Measurements from ENCODE around the gene REM2. TPM values are rescaled to one million over a fixed set of nuclear protein-coding genes. Genes with fewer than 3 reads are reported as not detected.

REM2 gene
- total RNA-seq, 1 experiment from 2014 or later = 0.47 TPM

DNA sequence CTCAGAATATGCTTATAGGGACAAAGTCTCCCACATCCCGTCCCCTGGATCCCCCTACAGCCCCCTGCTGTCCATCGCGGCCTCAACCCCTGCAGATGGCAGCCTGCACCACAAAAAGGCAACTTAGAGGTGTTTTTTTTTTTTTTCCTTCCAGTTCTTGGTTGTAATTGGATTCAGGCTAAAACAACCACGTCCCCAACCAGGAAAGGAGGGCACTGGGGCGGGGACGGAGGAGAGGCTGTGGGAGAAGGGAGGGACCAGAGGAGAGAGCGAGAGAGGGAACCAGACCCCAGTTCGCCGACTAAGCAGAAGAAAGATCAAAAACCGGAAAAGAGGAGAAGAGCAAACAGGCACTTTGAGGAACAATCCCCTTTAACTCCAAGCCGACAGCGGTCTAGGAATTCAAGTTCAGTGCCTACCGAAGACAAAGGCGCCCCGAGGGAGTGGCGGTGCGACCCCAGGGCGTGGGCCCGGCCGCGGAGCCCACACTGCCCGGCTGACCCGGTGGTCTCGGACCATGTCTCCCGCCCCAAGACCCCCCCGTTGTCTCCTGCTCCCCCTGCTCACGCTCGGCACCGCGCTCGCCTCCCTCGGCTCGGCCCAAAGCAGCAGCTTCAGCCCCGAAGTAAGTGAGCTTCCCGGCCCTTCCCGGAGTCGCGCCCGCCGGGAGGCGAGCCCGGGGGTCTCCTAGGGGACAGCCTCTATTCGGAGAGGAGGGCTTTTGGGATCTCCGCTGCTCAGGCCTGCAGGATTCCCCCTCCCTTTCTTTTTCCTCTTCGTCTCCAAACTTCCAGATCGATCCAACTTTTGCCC lies 46.5 kb upstream of the REM2 start, which contains the start of gene MMP14:
TSS of gene MMP14 (plus strand) at position 285 of the 813 bp plus-strand sequence. CDS start at position 518, 233 bp downstream.
- CTCF ChIA-PET = interaction anchor here (1.0 to 1.3 kb wide), 2 partner anchors 16 to 18 kb away, joined by 3 to 4 read pairs; no protein-coding TSS in a partner anchor
- Histone ChIP-seq H4K20me1 (ENCODE audit: insufficient read depth) (no peaks in the 10 kb centered on the region), H3K9me3 (ENCODE audit: control insufficient read depth in 1 of 2, insufficient read depth in 1 of 2, low read depth in 1 of 2, low read length in 2 of 2) (no peaks in the 10 kb centered on the region), H3K36me3 (ENCODE audit: control insufficient read depth in 1 of 2, insufficient read depth in 2 of 2, low read length in 2 of 2) (peaks cover 14 to 15% of the 10 kb centered on the region in 2 experiments), H3K9ac (ENCODE audit: low read length) (peak within 1 kb of the TSS; percentile 70), H3K4me3 (replicated peaks in 1 of 2; ENCODE audit: low read depth in 1 of 2, low read length in 2 of 2) (peak within 1 kb of the TSS; percentile 56 to 62), H3K27me3 (ENCODE audit: insufficient read depth, low read length) (no peaks in the 10 kb centered on the region), H3K9me2 (ENCODE audit: insufficient read depth) (no peaks in the 10 kb centered on the region), H3K4me1 (ENCODE audit: control insufficient read depth in 1 of 2, insufficient read depth in 2 of 2, low read length in 2 of 2) (peaks cover 0 to 14% of the 10 kb centered on the region in 2 experiments; a peak in 1 of 4 replicates), H3K4me2 (ENCODE audit: low read length) (peak within 1 kb of the TSS; percentile 80), H3K27ac (ENCODE audit: low read depth, low read length) (peak within 1 kb of the TSS; percentile 48; the same call in 1 of the 2 replicates), H2AFZ (ENCODE audit: low read depth, low read length, poor library complexity, severe bottlenecking) (peak within 1 kb of the TSS; percentile 61), H3K79me2 (ENCODE audit: insufficient read depth, low read length) (no peaks in the 10 kb centered on the region; the same call in 1 of the 2 replicates)
- intact Hi-C loops (cut with micrococcal nuclease) = no loop called here
- BruUV-seq (replicated peaks) = no TSS peak
- RAD21 ChIA-PET (ENCODE audit: low non-redundant PET in 1 of 2, low total read pairs in 2 of 2, uncharacterized antibody in 2 of 2, unreplicated experiment in 2 of 2) = no interaction called here
- DNase-seq (ENCODE audit: low read depth, low spot score) = no peak
- POLR2A ChIA-PET = no interaction called here
- TF ChIP-seq SRF (IDR thresholded peaks at IDR 0.05; ENCODE audit: low read depth) (no peak), RAD21 (IDR thresholded peaks at IDR 0.05; ENCODE audit: low read depth) (no peak; the same call in 1 of the 2 replicates), REST (IDR thresholded peaks at IDR 0.05; ENCODE audit: low read depth) (no peak), FOSL1 (IDR thresholded peaks at IDR 0.05; ENCODE audit: low read depth) (no peak), TCF7L2 (IDR thresholded peaks at IDR 0.05; ENCODE audit: borderline replicate concordance, extremely low read depth, insufficient read depth, insufficient read length) (no peak), CBX3 (IDR thresholded peaks at IDR 0.05; ENCODE audit: low read depth) (no peak), EZH2 (IDR thresholded peaks at IDR 0.05) (no peak), JUND (IDR thresholded peaks at IDR 0.05) (no peak), ZFX (IDR thresholded peaks at IDR 0.05) (no peak), POLR2AphosphoS5 (IDR thresholded peaks at IDR 0.05; ENCODE audit: low read depth, low read length) (peak; percentile 41; the same call in 1 of the 2 replicates), ZNF274 (IDR thresholded peaks at IDR 0.05; ENCODE audit: low read depth, low read length) (no peak), CEBPB (IDR thresholded peaks at IDR 0.05; ENCODE audit: low read depth) (no peak)
- TF ChIP-seq, protein P1, sequence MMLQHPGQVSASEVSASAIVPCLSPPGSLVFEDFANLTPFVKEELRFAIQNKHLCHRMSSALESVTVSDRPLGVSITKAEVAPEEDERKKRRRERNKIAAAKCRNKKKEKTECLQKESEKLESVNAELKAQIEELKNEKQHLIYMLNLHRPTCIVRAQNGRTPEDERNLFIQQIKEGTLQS (IDR thresholded peaks at IDR 0.05) = no peak
- TF ChIP-seq, protein P2, sequence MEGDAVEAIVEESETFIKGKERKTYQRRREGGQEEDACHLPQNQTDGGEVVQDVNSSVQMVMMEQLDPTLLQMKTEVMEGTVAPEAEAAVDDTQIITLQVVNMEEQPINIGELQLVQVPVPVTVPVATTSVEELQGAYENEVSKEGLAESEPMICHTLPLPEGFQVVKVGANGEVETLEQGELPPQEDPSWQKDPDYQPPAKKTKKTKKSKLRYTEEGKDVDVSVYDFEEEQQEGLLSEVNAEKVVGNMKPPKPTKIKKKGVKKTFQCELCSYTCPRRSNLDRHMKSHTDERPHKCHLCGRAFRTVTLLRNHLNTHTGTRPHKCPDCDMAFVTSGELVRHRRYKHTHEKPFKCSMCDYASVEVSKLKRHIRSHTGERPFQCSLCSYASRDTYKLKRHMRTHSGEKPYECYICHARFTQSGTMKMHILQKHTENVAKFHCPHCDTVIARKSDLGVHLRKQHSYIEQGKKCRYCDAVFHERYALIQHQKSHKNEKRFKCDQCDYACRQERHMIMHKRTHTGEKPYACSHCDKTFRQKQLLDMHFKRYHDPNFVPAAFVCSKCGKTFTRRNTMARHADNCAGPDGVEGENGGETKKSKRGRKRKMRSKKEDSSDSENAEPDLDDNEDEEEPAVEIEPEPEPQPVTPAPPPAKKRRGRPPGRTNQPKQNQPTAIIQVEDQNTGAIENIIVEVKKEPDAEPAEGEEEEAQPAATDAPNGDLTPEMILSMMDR (IDR thresholded peaks at IDR 0.05 in 2 of 3, conservative IDR thresholded peaks at IDR 0.05 in 1 of 3; ENCODE audit: borderline replicate concordance in 1 of 3, insufficient read depth in 1 of 3, low read depth in 2 of 3, low read length in 2 of 3) = 0 out of 6 replicates have a peak, but pooled peaks of 2 of the 3 experiments have one; percentile 3 to 12
- peak; percentile 64 for ATAC-seq

Data from HCT116 (cell line).